ENCODE data around the gene RRAGA.
"Not testable (repeated sequence)": the region's sequence is repeated elsewhere in the genome, so short reads cannot be mapped to it uniquely, and the experiment has no call there.

Gene RRAGA

GRCh38 chr9:19087106-19088000 is 38.1 kb downstream of the RRAGA start:
- DNase-seq, result no peak

- DNase-seq, result not testable (repeated sequence)
Observed at GRCh38 chr9:19097431-19097830, 48.2 kb downstream of the RRAGA start.

Measured in eye (tissue), 1 donor.